ENCODE measurements around the gene BRAT1.
"Not testable (repeated sequence)": the region's sequence is repeated elsewhere in the genome, so short reads cannot be mapped to it uniquely, and the experiment has no call there.

The BRAT1 gene

DNA sequence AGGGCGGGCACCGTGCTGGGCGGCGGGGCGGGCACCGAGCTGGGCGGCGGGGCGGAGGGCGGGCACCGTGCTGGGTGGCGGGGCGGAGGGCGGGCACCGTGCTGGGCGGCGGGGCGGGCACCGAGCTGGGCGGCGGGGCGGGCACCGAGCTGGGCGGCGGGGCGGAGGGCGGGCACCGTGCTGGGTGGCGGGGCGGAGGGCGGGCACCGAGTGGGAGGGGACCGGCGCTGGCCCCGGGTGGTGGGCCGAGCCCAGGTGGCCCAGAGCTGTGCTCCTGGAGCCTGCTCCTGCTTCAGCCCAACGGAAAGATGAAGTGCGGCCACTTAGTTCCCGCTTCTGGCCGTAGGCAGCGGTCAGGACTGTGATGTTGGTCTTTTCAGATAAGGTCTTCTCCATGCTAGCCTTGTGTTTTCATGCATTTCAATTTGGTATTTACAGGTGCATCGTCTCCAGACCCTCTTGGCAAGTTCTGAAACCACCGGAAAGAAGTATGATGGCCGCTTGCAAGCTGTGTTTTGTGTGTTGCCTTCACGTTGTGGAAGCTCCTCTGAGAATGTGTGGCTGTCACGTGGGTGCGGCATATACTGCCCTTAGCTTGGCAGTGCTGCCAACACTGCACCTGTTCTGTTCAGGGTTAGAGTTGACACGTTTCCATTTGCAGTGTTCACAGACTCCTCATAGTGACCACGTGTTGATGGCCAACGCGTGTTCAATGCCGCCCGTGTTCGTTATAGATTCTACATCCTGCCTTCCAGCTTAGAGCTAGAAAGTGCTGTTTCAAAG lies 28.7 kb upstream of the BRAT1 start:
- no peak for DNase-seq

DNA sequence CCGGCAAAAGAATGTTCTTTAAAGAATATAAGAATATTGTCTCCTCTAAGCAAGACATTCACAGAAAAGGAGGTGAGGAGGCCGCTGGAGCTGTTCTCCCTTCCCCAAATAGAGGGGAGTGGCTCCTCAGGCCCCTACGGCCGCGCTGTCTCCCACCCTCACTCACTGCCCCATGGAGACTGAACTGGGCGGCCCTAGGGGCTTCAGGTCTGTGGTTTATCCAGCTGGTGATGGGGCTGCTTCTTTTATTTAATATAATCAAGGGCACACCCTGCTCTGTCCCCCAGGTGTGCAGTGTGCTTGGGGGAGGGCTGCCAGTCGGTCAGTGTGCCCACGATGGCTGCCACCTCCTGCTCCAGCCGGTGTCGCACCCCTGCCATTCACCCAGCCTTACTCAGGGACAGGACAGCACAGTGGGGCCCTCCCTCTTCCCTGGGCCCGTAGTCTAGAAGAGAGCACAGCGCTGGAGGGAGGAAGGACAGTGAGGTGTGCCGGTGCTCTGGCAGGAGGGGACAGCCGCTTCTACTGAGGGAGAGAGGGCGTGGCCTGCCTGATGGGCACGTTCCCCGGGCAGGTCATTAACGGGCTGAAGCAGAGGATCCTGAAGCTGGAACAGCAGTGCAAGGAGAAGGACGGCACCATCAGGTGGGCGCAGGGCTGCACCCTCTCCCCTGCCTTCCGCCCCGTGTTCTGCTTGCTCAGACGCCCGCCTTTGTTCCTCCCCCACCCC lies 26.8 kb upstream of the BRAT1 start:
- DNase-seq = no peak

- no peak for DNase-seq
Observed at GRCh38 chr7:2580636-2581035, 25.3 kb upstream of the BRAT1 start.

GRCh38 chr7:2577914-2578680 lies 22.8 kb upstream of the BRAT1 start:
- no peak for DNase-seq

GRCh38 chr7:2576742-2577491 lies 21.6 kb upstream of the BRAT1 start:
- DNase-seq = no peak

DNA sequence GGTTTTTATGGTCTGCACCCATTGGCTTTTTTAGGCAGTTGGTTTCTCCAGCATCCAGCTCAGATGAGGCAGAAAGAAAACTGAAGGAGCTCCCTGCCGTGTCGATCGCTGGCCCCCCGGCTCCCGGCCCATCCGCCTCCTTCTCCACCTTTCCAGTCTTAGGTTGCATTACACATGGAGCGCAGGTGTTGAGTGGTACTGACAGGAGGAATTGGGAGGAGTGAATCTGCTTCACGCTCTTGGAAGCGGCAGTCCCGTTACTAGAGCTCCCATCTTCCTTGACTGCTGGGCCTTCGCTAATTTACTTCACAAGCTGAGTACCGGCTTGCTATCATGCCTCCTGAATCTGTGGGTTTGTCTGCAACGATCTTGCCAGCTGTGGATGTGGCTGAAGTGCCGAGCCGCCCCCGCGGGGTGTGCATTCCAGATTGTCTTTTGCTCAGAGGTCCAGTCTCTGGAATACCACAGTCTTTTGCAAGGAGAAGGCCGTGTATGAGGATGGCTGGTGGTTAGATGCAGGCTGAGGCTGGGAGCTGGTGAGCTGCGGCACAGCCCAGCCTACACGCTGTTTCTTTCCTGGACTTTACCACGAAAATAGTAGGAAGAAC lies 20.5 kb upstream of the BRAT1 start:
- no peak for DNase-seq

- no peak for DNase-seq
Observed at GRCh38 chr7:2575046-2575732, 19.9 kb upstream of the BRAT1 start.

- no peak for DNase-seq
Observed at GRCh38 chr7:2573761-2574160, 18.4 kb upstream of the BRAT1 start.

- DNase-seq = no peak
Observed at GRCh38 chr7:2572101-2572842, 16.9 kb upstream of the BRAT1 start.

GRCh38 chr7:2571409-2571808 lies 16.1 kb upstream of the BRAT1 start:
- DNase-seq = no peak

GRCh38 chr7:2570021-2570420 lies 14.7 kb upstream of the BRAT1 start:
- DNase-seq = no peak

DNA sequence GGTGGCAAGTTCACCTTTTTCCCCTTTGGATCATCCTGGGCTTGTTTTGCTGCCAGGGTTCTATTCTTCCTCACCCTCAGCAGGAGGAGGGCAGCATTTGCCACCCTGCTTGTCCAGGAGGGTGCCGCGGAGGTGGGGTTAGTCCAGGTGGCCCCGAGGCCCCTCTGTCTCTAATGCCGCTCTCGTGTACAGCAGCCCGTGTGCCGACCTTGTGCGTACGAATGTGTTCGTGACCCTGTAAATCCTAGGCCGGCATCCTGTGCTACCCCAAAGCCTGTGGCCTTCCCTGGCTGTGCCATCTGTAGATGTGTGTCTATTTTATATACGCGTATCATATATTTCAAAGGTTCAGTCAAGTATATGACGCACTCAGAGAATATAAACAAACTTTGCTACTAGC lies 14.1 kb upstream of the BRAT1 start:
- DNase-seq = no peak

GRCh38 chr7:2568521-2569223 lies 13.3 kb upstream of the BRAT1 start:
- no peak for DNase-seq

GRCh38 chr7:2567679-2568278 lies 12.5 kb upstream of the BRAT1 start:
- no peak for DNase-seq

DNA sequence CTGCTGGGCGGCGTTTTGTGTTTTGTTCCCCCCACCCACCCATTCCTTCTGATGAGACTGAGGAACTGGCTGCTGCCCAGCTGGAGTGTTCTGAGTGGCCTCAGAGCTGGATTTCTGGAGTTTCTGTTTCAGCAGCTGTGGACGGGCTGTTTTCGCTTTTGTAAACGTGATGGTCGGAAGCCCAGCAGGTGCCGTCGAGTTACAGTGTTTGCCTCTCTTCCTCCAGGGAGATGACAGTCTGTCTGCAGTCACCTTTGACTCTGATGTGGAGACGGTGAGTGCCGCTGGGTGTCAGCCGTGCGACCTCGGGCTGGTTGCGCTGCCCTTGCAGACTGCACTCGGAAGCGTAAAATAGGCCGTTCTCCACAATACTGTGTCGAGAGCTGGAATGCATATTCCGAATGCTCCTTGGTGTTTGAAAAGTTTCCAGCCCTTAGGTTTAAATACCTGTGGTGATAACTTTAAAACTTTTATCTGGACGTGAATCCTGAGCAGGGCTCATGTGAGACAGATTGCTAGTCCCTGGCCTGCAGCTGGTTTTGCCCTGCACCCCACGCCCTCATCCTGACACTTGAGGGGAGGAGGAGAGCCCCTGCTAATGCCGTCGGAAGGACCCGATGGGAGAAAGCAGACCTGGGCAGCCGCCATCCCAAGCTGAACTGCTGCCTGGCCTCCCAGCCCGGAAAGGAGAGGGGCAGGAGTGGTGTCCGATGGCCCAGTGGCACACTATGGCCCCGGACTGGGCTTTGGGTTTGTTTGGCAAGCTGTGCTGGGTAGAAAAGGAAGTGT lies 11.8 kb upstream of the BRAT1 start:
- peak; percentile 32 for DNase-seq

- DNase-seq = no peak
Observed at GRCh38 chr7:2566348-2566889, 11.1 kb upstream of the BRAT1 start.

- DNase-seq = no peak
Observed at GRCh38 chr7:2564970-2565540, 9.7 kb upstream of the BRAT1 start.

- DNase-seq = not testable (repeated sequence)
Observed at GRCh38 chr7:2563955-2564354, 8.6 kb upstream of the BRAT1 start.
